T-helper 17 cell (primary cell): ENCODE results near the gene TOP1. TPM values are rescaled to one million over a fixed set of nuclear protein-coding genes. Genes with fewer than 3 reads are reported as not detected.

Experiments
- ATAC-seq: fragments of 150-1000 bp; cut with Tn5 transposase; 2 replicates; pipeline ENCODE4 v1.10.0; 2021; ENCODE audit warnings: mild to moderate bottlenecking, moderate library complexity
- DNase-seq, 3 donors: peaks; one replicate each; pipeline versions ENCODE4 v3.0.0 to v3.0.0-alpha.2; 2020 to 2021
- H3K9me3 ChIP-seq: one replicate; pipeline ENCODE4 v1.7.0; 2013; ENCODE audit warnings: low read length, mild to moderate bottlenecking; ENCODE audit not compliant: control insufficient read depth, poor library complexity, severe bottlenecking
- H3K27ac Mint-ChIP-seq: one replicate; pipeline ENCODE4 v1.8.0; 2022; ENCODE audit warnings: mild to moderate bottlenecking, moderate library complexity, mixed read lengths
- H3K27me3 Mint-ChIP-seq: one replicate; pipeline ENCODE4 v1.8.0; 2022; ENCODE audit warnings: mixed read lengths
- H3K36me3 Mint-ChIP-seq: one replicate; pipeline ENCODE4 v1.8.0; 2022; ENCODE audit warnings: low read depth, mixed read lengths
- H3K4me1 Mint-ChIP-seq: one replicate; pipeline ENCODE4 v1.8.0; 2022; ENCODE audit warnings: mild to moderate bottlenecking, mixed read lengths
- H3K4me3 Mint-ChIP-seq: one replicate; pipeline ENCODE4 v1.8.0; 2022; ENCODE audit warnings: mild to moderate bottlenecking, moderate library complexity, mixed read lengths
- total RNA-seq, 4 donors: library from RNA in 2 of 4; stranded (reverse) in 2 of 4; gene quantifications; one replicate each; pipeline ENCODE4 v1.2.3 and lab custom pipeline; 2022 to 2026

Gene TOP1
- total RNA-seq, 2 donors from 2014 or later = 37.4 to 44.4 TPM

GRCh38 chr20:41030531-41031242 lies 2.1 kb downstream of the TOP1 start:
- Mint-ChIP-seq H3K4me3 (peak overlapping the region; percentile 95), H3K36me3 (peaks cover 6% of the 10 kb centered on the region), H3K27me3 (no peaks in the 10 kb centered on the region), H3K27ac (peak overlapping the region; percentile 96), H3K4me1 (peaks cover 60% of the 10 kb centered on the region)
- ATAC-seq = no peak
- DNase-seq = no peak
- no peaks in the 10 kb centered on the region for H3K9me3 ChIP-seq

DNA sequence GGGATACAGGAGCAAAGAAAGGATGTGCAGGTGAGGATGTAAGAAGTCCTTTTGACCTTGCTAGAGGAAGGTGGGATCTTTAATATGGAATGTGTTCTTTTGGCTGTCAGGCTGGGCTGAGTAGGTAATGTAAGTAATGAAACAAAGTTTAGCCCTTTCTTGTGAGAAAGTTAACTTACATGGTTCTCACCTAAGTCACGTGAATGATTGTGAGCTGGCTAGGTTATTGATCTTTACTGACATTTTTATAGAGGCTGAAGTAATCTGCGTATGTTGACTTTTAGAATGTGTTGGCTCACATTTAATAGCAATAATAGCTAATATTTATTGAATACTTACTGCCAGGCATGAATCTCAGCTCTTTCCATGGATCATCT lies 2.6 kb downstream of the TOP1 start:
- H3K36me3 Mint-ChIP-seq = peaks cover 6% of the 10 kb centered on the region
- no peaks in the 10 kb centered on the region for H3K9me3 ChIP-seq
- H3K27ac Mint-ChIP-seq = peak overlapping the region; percentile 96
- no peak for DNase-seq
- ATAC-seq = no peak
- peaks cover 66% of the 10 kb centered on the region for H3K4me1 Mint-ChIP-seq
- H3K27me3 Mint-ChIP-seq = no peaks in the 10 kb centered on the region
- H3K4me3 Mint-ChIP-seq = peak overlapping the region; percentile 95

- H3K9me3 ChIP-seq = no peaks in the 10 kb centered on the region
- Mint-ChIP-seq H3K4me1 (peaks cover 70% of the 10 kb centered on the region), H3K36me3 (peaks cover 6% of the 10 kb centered on the region), H3K27me3 (no peaks in the 10 kb centered on the region), H3K27ac (no peak overlapping the region), H3K4me3 (peak overlapping the region; percentile 95)
- DNase-seq (no peak), ATAC-seq (no peak)
Measured at GRCh38 chr20:41032271-41032670, 3.6 kb downstream of the TOP1 start.

DNA sequence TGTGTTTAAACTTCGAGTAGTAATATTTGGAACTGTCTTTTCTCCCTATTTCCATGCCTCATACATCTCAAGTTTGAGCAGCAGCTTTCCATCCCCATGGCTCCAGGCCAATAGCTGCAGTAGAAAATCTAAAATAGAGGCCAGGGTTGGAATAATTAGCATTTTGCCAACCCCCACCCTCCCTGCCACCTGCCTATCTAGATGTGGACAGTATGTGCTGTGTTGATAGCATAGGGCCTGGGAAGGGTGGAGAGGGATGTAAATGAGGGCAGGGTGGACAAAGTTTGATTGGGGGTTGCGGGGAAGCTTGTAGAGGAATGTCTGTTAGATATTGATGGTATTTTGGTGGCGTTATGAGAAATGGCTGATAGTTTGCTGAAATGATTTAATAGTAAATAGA lies 5.6 kb downstream of the TOP1 start:
- peaks cover 6% of the 10 kb centered on the region for H3K36me3 Mint-ChIP-seq

DNA sequence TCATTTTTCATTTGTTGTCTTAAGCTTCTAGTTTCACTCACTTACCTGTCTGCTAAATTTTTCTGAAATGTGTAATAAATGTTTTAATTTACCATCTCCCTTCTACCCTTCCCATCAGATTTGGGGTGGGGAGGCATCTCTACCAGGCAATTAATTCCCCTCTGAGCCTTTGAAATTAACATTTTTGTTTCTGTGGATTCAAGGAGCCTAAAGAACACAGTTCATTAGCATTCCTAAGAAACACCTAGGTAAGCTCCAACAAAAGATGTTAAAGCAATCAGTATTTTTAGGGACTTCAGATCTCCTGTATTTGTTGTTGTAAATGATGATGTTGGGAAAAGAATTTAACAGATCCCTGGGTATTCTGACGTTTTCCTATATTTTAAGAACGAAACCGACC lies 6.6 kb downstream of the TOP1 start:
- Mint-ChIP-seq H3K4me3 (peak overlapping the region; percentile 41), H3K27me3 (no peaks in the 10 kb centered on the region), H3K36me3 (peaks cover 4% of the 10 kb centered on the region), H3K4me1 (peaks cover 70% of the 10 kb centered on the region), H3K27ac (no peak overlapping the region)
- no peaks in the 10 kb centered on the region for H3K9me3 ChIP-seq
- no peak for ATAC-seq
- no peak for DNase-seq

More for the DNA sequence above, 5.6 kb downstream of the TOP1 start:
- no peak overlapping the region for H3K27ac Mint-ChIP-seq
- peak overlapping the region; percentile 41 for H3K4me3 Mint-ChIP-seq
- ATAC-seq (no peak), DNase-seq (no peak)
- no peaks in the 10 kb centered on the region for H3K9me3 ChIP-seq
- peaks cover 74% of the 10 kb centered on the region for H3K4me1 Mint-ChIP-seq
- no peaks in the 10 kb centered on the region for H3K27me3 Mint-ChIP-seq

- H3K36me3 Mint-ChIP-seq = no peaks in the 10 kb centered on the region
- no peak for ATAC-seq
- peaks cover 59% of the 10 kb centered on the region for H3K4me1 Mint-ChIP-seq
- H3K27me3 Mint-ChIP-seq = no peaks in the 10 kb centered on the region
- no peak overlapping the region for H3K4me3 Mint-ChIP-seq
- no peaks in the 10 kb centered on the region for H3K9me3 ChIP-seq
- no peak for DNase-seq
- no peak overlapping the region for H3K27ac Mint-ChIP-seq
Measured at GRCh38 chr20:41037179-41037578, 8.6 kb downstream of the TOP1 start.

- peaks cover 56% of the 10 kb centered on the region for H3K4me1 Mint-ChIP-seq
- ATAC-seq (no peak), DNase-seq (no peak)
- H3K36me3 Mint-ChIP-seq = no peaks in the 10 kb centered on the region
- no peaks in the 10 kb centered on the region for H3K9me3 ChIP-seq
- no peaks in the 10 kb centered on the region for H3K27me3 Mint-ChIP-seq
- H3K4me3 Mint-ChIP-seq = no peak overlapping the region
- H3K27ac Mint-ChIP-seq = no peak overlapping the region
Measured at GRCh38 chr20:41038149-41038877, 9.7 kb downstream of the TOP1 start.

GRCh38 chr20:41038878-41039404 lies 10.3 kb downstream of the TOP1 start:
- no peak overlapping the region for H3K27ac Mint-ChIP-seq
- H3K4me1 Mint-ChIP-seq = peaks cover 50% of the 10 kb centered on the region
- H3K9me3 ChIP-seq = no peaks in the 10 kb centered on the region
- no peak overlapping the region for H3K4me3 Mint-ChIP-seq
- no peaks in the 10 kb centered on the region for H3K27me3 Mint-ChIP-seq
- H3K36me3 Mint-ChIP-seq = no peaks in the 10 kb centered on the region
- DNase-seq (no peak), ATAC-seq (no peak)

DNA sequence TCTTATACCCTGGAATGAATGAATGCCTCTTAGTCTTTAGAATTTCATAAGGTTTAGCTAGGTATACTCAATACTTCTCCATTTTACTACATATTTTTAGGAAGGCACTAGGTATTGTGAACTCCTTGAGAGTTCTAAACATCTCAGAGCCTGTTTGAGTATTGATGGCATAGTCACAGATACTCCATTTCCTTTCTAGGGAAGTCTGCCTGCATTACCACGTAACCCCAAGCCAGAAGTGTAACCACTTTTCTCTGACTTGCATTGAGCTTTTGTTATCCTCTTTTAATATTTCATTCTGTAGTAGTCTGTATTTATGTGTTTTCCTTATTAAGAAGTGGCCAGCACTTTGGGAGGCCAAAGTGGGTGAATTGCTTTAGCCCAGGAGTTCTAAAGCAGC lies 12.2 kb downstream of the TOP1 start:
- no peaks in the 10 kb centered on the region for H3K9me3 ChIP-seq
- DNase-seq = no peak
- peak; percentile 57 for ATAC-seq
- no peak overlapping the region for H3K4me3 Mint-ChIP-seq
- H3K27me3 Mint-ChIP-seq = no peaks in the 10 kb centered on the region
- H3K4me1 Mint-ChIP-seq = peaks cover 43% of the 10 kb centered on the region
- no peak overlapping the region for H3K27ac Mint-ChIP-seq
- no peaks in the 10 kb centered on the region for H3K36me3 Mint-ChIP-seq

DNA sequence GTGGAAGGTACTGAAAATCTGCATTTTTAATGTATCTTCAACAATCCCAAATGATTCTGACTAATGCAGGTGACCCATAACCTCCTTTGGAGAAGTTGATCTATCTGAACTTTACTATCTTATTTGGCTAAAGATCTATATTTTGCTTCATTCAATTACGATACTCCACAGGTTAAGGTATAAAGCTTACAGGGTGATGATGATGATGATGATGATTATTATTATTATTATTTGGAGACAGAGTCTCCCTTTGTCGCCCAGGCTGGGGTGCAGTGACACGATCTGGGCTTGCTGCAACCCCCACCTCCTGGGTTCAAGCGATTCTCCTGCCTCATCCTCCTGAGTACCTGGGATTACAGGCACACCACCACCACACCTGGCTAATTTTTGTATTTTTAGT lies 13.1 kb downstream of the TOP1 start:
- H3K9me3 ChIP-seq = no peaks in the 10 kb centered on the region
- no peak for ATAC-seq
- Mint-ChIP-seq H3K4me3 (no peak overlapping the region), H3K4me1 (peaks cover 39% of the 10 kb centered on the region), H3K27me3 (no peaks in the 10 kb centered on the region), H3K27ac (peak overlapping the region; percentile 41), H3K36me3 (no peaks in the 10 kb centered on the region)
- no peak for DNase-seq

DNA sequence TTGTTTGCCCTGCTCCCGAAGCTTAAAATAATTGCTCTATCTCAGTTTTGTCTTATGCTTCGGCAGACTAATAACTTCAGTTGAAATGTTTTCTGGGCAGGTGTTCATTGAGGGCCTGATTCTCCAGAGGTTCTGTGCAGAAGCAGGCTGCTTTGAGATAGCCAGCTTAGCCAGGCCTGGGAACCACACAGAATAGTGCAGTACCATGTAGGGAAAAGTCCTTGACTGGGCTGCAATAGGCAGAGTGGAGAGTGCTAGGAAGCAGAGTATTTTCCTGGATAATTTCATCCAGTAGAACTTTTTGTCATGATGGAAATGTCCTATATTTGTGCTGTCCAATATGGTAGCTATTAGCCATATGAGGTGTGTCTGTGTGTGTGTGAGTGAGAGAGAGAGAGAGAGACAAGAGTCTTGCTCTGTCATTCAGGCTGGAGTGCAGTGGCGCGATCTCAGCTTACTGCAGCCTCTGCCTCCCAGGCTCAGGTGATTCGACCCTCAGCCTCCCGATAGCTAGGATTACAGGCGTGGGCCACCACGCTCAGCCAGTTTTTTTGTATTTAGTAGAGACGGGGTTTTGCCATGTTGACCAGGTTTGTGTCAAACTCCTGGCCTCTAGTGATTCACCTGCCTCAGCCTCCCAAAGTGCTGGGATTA lies 15.9 kb downstream of the TOP1 start:
- ATAC-seq (no peak), DNase-seq (no peak)
- H3K9me3 ChIP-seq = no peaks in the 10 kb centered on the region
- Mint-ChIP-seq H3K27ac (no peak overlapping the region), H3K4me1 (peaks cover 53% of the 10 kb centered on the region), H3K4me3 (no peak overlapping the region), H3K27me3 (no peaks in the 10 kb centered on the region), H3K36me3 (no peaks in the 10 kb centered on the region)

DNA sequence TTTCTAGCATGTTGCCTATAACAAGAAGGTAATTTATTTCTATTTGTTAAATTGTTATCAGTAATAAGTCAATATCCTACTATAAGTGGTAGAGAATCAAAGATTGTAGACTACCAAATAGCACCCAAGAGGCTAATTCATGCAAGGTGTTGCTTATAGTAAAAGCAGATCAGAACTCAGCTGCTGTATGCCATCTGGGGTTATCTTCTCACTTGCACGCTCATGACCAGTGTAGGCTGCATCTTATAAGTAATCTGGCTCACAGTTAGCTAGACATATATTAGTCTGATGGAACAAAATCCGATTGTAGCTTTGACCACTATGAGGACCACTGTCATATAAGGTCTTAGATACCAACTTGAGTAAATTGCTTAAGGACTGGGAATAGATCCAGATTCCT lies 17.0 kb downstream of the TOP1 start:
- no peak overlapping the region for H3K27ac Mint-ChIP-seq
- no peaks in the 10 kb centered on the region for H3K9me3 ChIP-seq
- no peaks in the 10 kb centered on the region for H3K36me3 Mint-ChIP-seq
- no peaks in the 10 kb centered on the region for H3K27me3 Mint-ChIP-seq
- ATAC-seq (no peak), DNase-seq (no peak)
- H3K4me3 Mint-ChIP-seq = no peak overlapping the region
- H3K4me1 Mint-ChIP-seq = peaks cover 57% of the 10 kb centered on the region

- H3K4me1 Mint-ChIP-seq = peaks cover 63% of the 10 kb centered on the region
- no peaks in the 10 kb centered on the region for H3K36me3 Mint-ChIP-seq
- H3K27me3 Mint-ChIP-seq = no peaks in the 10 kb centered on the region
- DNase-seq (no peak), ATAC-seq (no peak)
- peak overlapping the region; percentile 32 for H3K27ac Mint-ChIP-seq
- H3K4me3 Mint-ChIP-seq = peak overlapping the region; percentile 33
- no peaks in the 10 kb centered on the region for H3K9me3 ChIP-seq
Measured at GRCh38 chr20:41046716-41047115, 18.1 kb downstream of the TOP1 start.
